ENCODE data around the gene CCDC15.

GRCh38 chr11:125075900-125076317, 121.9 kb downstream of the CCDC15 start:
- TF ChIP-seq CTCF (IDR thresholded peaks at IDR 0.05; ENCODE audit: low read depth, low read length) (no peak), EZH2phosphoT487 (IDR thresholded peaks at IDR 0.05; ENCODE audit: low read depth) (no peak)
